SH-SY5Y (cell line): ENCODE measurements around the gene TRAF5.

Source experiments
- GATA2 ChIP-seq: IDR thresholded peaks from 2 replicates; pipeline ENCODE4 v1.6.1; 2011; ENCODE audit warnings: mild to moderate bottlenecking, low read depth, low read length
- GATA3 ChIP-seq: IDR thresholded peaks from 2 replicates; pipeline ENCODE4 v1.6.1; 2011; ENCODE audit warnings: low read depth, mild to moderate bottlenecking, low read length, moderate library complexity

TRAF5 gene

GRCh38 chr1:211347077-211347844 is 20.6 kb downstream of the TRAF5 start:
- TF ChIP-seq GATA3 (no peak), GATA2 (no peak)

DNA sequence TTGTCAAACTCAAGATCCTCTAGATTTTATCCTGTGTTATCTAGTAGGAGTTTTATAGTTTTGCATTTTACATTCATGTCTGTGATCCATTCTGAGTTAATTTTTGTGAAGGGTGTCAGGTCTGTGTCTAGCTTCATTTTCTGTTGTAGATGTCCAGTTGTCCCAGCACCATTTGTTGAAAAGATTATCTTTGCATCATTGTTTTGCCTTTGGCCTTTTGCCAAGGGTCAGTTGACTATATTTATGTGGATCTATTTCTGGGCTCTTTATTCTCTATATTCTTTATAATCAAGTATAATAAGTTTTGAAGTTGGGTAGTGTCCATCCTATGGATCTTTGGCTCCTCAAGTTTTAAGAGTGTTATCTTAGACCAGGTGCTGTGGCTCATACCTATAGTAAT is 21.9 kb downstream of the TRAF5 start:
- TF ChIP-seq GATA3: no peak
- TF ChIP-seq GATA2: no peak

GRCh38 chr1:211349741-211350140 is 23.1 kb downstream of the TRAF5 start:
- TF ChIP-seq GATA3 (no peak), GATA2 (no peak)

GRCh38 chr1:211352465-211352864 is 25.8 kb downstream of the TRAF5 start:
- TF ChIP-seq GATA3: no peak
- TF ChIP-seq GATA2: no peak

GRCh38 chr1:211352985-211353515 is 26.4 kb downstream of the TRAF5 start:
- TF ChIP-seq GATA3: no peak
- no peak for TF ChIP-seq GATA2

GRCh38 chr1:211353562-211354212 is 27.1 kb downstream of the TRAF5 start:
- TF ChIP-seq GATA2 (no peak), GATA3 (no peak)

DNA sequence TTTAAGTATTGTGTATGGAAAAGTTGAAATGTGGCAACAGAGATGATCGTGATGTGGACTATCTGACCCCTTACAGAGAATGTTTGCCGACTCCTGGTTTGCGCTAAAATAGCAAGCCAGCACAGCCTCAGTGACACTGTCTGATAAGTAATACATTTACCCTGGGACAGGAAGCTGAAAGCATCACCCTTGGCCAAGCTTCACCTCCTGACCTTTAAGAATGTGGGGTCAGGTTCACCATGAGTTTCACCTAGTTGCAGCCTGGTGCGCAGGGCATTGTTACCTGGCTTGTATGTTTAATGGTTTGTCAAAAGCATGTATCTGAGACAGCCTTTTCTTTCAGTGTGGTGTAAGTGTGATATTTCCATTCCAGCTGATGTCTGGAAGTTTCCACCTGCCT is 29.2 kb downstream of the TRAF5 start:
- TF ChIP-seq GATA2: no peak
- TF ChIP-seq GATA3: no peak

GRCh38 chr1:211356723-211357407 is 30.2 kb downstream of the TRAF5 start:
- TF ChIP-seq GATA3: no peak
- TF ChIP-seq GATA2: no peak

DNA sequence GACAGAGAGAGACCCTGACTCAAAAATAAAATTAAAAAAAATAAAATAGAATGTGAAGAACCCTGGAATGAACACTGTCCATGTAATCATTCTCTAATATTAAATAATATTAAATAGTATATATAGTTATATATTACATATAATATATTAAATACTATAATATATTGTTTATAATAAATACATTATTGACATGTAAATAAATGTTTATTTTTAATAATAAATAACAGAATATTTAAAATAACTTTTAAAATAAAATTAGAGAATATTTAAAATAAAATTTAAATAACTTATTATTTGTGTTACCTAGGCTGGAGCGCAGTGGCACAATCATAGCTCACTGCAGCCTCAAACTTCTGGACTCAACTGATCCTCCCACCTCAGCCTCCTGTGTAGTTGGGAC is 32.1 kb downstream of the TRAF5 start:
- TF ChIP-seq GATA2 (no peak), GATA3 (no peak)

- TF ChIP-seq GATA3 (no peak), GATA2 (no peak)
These were observed 33.2 kb downstream of the TRAF5 start for GRCh38 chr1:211359876-211360275.

- TF ChIP-seq GATA3 (no peak), GATA2 (no peak)
These were observed 34.6 kb downstream of the TRAF5 start for GRCh38 chr1:211361202-211361601.

GRCh38 chr1:211369640-211370039 is 43.0 kb downstream of the TRAF5 start:
- TF ChIP-seq GATA2: no peak
- no peak for TF ChIP-seq GATA3

DNA sequence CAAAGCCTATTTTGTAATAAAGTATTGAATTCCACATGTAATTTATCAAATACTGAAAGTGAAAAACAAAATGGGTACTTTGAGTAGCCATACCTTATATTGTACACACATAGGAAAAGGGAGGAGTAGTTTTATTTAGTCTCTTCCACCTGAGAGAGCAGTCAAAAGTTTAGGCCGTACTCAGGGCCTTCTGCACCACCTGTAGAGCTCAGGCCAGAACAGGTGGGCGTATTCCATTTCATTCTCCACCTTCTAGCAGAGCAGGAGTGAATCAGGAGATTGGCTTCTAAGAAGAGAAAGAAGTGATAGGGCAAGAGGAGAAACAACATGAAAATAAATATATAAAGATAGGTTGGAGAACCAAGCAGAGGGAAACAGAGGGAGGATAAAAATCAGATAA is 44.0 kb downstream of the TRAF5 start:
- TF ChIP-seq GATA3 (no peak), GATA2 (no peak)

DNA sequence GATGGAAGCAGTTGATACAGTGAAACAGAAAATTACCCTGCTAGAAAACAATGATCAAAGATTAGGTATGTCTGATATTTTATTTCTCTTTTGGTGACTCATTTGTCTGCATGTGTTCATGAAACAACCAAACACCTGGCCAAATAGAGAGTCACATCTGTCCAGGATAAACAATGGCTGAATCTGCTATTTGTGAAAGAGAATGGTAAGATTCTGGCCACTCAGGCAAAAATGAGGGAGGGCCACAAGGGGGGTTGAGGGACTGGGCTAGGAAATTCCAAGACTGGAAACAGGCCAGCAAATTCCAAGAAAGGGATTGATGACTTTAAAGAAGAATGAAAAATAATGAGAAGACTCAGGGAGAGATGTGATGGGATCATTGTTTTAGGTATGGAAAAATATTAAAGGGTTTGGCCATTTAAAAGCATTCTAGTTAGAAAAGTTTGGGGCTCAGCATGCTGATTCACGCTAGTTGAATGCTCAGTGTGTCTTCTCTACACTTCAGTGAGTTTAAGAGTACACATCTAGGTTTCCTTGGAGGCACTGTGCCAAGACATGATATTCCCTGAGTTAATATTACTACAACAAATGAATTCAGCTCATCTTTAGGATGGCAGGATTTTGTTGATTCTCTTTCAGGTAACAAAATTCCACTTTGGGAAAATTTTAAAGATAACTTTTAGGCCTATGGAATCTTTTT is 44.9 kb downstream of the TRAF5 start:
- TF ChIP-seq GATA2 (no peak), GATA3 (no peak)
